Thoracic aorta (tissue), 2 donors: Measurements from ENCODE around the gene DPCD. TPM values are rescaled to one million over a fixed set of nuclear protein-coding genes. Genes with fewer than 3 reads are reported as not detected.

Experiments
- ATAC-seq: fragments of 150-250 bp; one replicate; pipeline ENCODE4 v1.8.0; 2017; ENCODE audit warnings: low read depth; ENCODE audit not compliant: insufficient number of reproducible peaks, low FRiP score
- DNase-seq: peaks from one replicate; pipeline ENCODE4 v3.0.0-alpha.2; 2020; ENCODE audit warnings: low spot score
- H3K27ac ChIP-seq, 2 donors: fragments of 200-600 bp; sonication (generic); 1 replicate in 1 of 2; 2 replicates in 1 of 2; pipeline ENCODE4 v1.5.1; 2016; ENCODE audit warnings: mild to moderate bottlenecking in 2 of 2, moderate library complexity in 2 of 2
- H3K27me3 ChIP-seq: fragments of 200-600 bp; sonication (generic); replicated peaks from 2 replicates; pipeline ENCODE4 v1.6.0; 2016; ENCODE audit warnings: mild to moderate bottlenecking; ENCODE audit not compliant: insufficient read depth
- H3K36me3 ChIP-seq: fragments of 200-600 bp; sonication (generic); one replicate; pipeline ENCODE4 v1.5.1; 2016
- H3K4me1 ChIP-seq, 2 donors: fragments of 200-600 bp; sonication (generic); 1 replicate in 1 of 2; 2 replicates in 1 of 2; pipeline versions ENCODE4 v1.5.1 to v1.6.0; 2016; ENCODE audit warnings: low read depth in 2 of 2, mild to moderate bottlenecking in 1 of 2; ENCODE audit not compliant: control insufficient read depth in 1 of 2
- H3K4me3 ChIP-seq: fragments of 200-600 bp; sonication (generic); 2 replicates; pipeline ENCODE4 v1.5.1; 2016; ENCODE audit warnings: mild to moderate bottlenecking
- H3K9me3 ChIP-seq: fragments of 200-600 bp; sonication (generic); 2 replicates; pipeline ENCODE4 v1.5.1; 2016
- total RNA-seq, 2 donors: library from RNA; depleted of rRNA; stranded (reverse); fragments of >200 nt; gene quantifications; one replicate each; pipeline versions ENCODE4 v1.1.0 to v1.2.3, GENCODE V29; 2016
- TF ChIP-seq, protein P1 (sequence below): fragments of 200-600 bp; sonication (generic); IDR thresholded peaks from one replicate; pipeline ENCODE4 v1.5.1; 2019; ENCODE audit warnings: antibody characterized with exemption

The DPCD gene
- total RNA-seq, 2 donors from 2014 or later, result 12.6 to 22.9 TPM

DNA sequence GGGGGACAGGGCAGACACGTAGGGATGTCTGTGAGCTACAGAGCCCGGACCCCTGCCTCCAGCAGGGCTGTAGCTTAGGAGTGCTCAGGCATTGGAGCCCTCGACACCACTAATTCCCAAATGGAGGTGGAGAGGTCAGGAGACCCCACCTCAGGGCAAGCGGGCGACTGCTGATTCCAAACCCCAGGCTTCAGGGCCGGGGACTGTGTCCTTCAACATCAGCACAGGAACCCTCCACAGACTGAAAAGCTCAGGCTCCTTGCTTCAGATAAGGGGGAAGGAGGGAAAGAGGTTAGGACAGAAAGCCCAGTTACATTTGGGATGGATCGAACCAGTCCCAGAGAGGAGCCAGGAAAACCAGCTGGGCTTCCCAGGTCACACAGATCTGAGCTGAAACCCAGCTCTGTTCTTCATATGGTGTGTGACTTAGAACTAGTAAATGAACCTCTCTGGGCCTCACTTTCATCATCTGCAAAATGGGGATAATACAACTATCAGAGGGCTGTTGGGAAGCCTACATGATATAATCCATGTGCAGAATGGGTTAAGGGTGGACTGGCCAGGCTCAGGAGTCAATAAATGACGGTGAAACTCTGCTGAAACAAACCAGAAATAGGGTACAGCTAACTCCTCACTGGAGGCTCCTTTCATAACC lies 16.7 kb upstream of the DPCD start:
- Histone ChIP-seq H3K27ac (no peak overlapping the region), H3K4me3 (no peak overlapping the region), H3K9me3 (peaks cover 7% of the 10 kb centered on the region), H3K27me3 (no peaks in the 10 kb centered on the region), H3K4me1 (peaks cover 6 to 21% of the 10 kb centered on the region in 2 donors), H3K36me3 (no peaks in the 10 kb centered on the region)
- no peak for DNase-seq
- TF ChIP-seq, protein P1, sequence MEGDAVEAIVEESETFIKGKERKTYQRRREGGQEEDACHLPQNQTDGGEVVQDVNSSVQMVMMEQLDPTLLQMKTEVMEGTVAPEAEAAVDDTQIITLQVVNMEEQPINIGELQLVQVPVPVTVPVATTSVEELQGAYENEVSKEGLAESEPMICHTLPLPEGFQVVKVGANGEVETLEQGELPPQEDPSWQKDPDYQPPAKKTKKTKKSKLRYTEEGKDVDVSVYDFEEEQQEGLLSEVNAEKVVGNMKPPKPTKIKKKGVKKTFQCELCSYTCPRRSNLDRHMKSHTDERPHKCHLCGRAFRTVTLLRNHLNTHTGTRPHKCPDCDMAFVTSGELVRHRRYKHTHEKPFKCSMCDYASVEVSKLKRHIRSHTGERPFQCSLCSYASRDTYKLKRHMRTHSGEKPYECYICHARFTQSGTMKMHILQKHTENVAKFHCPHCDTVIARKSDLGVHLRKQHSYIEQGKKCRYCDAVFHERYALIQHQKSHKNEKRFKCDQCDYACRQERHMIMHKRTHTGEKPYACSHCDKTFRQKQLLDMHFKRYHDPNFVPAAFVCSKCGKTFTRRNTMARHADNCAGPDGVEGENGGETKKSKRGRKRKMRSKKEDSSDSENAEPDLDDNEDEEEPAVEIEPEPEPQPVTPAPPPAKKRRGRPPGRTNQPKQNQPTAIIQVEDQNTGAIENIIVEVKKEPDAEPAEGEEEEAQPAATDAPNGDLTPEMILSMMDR, result no peak
- no peak for ATAC-seq

DNA sequence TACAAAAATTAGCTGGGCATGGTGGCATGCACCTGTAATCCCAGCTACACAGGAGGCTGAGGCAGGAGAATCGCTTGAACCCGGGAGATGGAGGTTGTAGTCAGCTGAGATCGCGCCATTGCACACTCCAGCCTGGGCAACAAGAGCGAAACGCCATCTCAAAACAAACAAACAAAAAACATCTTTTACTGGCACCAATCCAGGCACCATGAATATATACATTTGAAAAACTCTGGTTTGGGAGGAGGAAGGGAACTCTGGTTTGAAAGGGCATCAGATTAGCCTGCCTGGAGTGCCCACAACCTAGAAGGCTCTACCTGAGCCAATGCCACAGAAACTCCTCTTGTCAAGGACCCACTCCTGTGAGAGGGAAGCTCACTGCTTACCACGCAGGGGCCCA lies 16.0 kb upstream of the DPCD start:
- peaks cover 7% of the 10 kb centered on the region for H3K9me3 ChIP-seq
- H3K27ac ChIP-seq, result no peak overlapping the region
- TF ChIP-seq, protein P1, result no peak
- no peaks in the 10 kb centered on the region for H3K27me3 ChIP-seq
- peaks cover 6 to 18% of the 10 kb centered on the region in 2 donors for H3K4me1 ChIP-seq
- no peak for DNase-seq
- H3K36me3 ChIP-seq, result no peaks in the 10 kb centered on the region
- H3K4me3 ChIP-seq, result no peak overlapping the region
- ATAC-seq, result no peak

DNA sequence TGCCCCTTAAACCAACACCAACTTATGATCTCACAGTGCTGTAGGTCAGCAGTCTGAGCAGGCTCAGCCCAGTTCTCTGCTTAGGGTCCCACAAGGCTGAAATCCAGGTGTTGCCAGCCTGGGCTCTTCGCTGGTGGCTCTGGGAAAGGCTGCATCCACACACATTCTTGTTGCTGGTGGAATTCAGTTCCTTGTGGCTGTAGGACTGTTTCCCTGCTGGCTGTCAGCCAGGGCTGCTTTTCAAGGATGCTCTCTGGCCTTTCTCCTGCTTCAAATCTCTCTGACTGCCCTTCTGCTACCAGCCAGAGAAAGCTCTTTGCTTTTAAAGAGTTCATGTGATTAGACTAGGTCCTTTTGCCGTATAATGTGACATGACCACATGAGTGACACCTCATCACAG lies 15.3 kb upstream of the DPCD start:
- no peak for ATAC-seq
- Histone ChIP-seq H3K36me3 (no peaks in the 10 kb centered on the region), H3K4me1 (peaks cover 6 to 18% of the 10 kb centered on the region in 2 donors), H3K9me3 (peaks cover 7% of the 10 kb centered on the region), H3K27me3 (no peaks in the 10 kb centered on the region), H3K27ac (no peak overlapping the region), H3K4me3 (no peak overlapping the region)
- DNase-seq, result no peak
- TF ChIP-seq, protein P1, result no peak

DNA sequence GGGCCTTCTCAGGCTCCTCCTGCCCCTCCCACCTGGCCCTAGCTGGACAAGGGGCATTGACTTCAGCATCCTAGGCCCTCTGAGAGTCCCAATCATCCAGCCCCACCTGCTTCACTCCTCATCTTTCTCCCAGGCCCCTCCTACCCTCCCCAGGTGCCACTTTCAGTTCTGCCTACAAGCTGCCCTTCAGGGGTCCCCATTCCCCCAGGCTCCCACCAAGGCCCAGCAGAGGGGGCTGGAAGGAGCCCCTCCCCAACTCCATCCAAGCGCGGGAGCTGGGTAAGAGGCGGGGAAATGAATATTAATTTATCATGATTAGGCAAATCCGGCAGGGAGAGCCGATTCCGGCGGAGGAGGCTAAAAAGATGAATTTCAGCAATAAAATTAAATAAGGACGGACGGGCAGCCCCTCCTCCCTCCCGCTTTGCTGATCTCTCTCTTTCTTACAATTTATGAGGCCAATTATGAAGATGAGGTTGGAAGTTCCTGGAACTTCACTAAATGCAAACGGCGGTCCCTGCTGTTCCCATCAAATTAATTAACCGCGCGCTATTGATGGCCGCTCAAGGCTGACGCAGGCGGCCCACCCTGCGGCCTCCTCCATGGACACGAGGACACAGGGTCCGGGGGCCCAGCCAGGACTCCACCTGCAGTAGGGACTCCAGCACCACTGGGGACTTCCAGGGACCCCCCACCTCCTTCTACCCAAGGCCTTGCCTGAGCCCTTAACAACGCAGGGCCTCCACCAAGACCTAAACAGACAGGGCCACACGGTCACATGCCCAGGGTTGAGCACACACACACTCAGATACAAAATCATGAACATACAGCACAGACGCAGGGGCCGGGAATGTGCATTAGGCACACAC lies 14.0 kb upstream of the DPCD start:
- no peaks in the 10 kb centered on the region for H3K36me3 ChIP-seq
- H3K4me1 ChIP-seq, result peaks cover 6 to 18% of the 10 kb centered on the region in 2 donors
- H3K9me3 ChIP-seq, result peaks cover 7% of the 10 kb centered on the region
- DNase-seq (no peak), ATAC-seq (no peak)
- no peak overlapping the region for H3K27ac ChIP-seq
- H3K4me3 ChIP-seq, result no peak overlapping the region
- TF ChIP-seq, protein P1, result no peak
- H3K27me3 ChIP-seq, result no peaks in the 10 kb centered on the region

DNA sequence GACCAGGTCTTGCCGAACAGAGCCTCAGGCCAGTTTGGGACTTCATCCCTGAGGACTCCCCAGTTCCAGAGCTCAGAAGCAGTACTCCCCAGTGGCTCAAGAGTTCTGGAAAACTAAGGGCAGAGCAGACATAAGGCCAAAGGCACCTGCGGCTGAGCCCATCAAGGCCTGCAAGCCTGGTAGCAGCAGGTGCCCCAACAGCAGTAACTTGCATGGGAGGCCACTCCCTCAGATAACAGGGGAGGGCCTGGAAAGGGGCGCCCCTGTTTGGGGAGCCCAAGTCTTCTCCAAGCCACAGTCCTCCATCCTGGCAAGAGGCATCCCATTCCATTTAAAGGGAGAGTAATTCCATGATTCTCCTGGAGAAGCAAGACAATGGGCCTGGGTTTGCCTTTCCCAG lies 13.0 kb upstream of the DPCD start:
- TF ChIP-seq, protein P1, result no peak
- H3K9me3 ChIP-seq, result peaks cover 7% of the 10 kb centered on the region
- no peaks in the 10 kb centered on the region for H3K27me3 ChIP-seq
- H3K27ac ChIP-seq, result no peak overlapping the region
- DNase-seq (no peak), ATAC-seq (no peak)
- peaks cover 0 to 10% of the 10 kb centered on the region in 2 donors for H3K4me1 ChIP-seq
- peaks cover 1% of the 10 kb centered on the region for H3K36me3 ChIP-seq
- H3K4me3 ChIP-seq, result no peak overlapping the region
